A673 (cell line): ENCODE measurements around the gene SH2D2A.

Experiments used
- CTCF ChIP-seq: fragments of 300-800, 200-600 bp; sonication (generic); conservative IDR thresholded peaks from 2 replicates; pipeline ENCODE4 v1.5.1; 2017; ENCODE audit warnings: low read depth, mild to moderate bottlenecking, antibody characterized with exemption, low read length, moderate library complexity, mixed read lengths
- EZH2 ChIP-seq: fragments of 200-600 bp; sonication (generic); IDR thresholded peaks from 2 replicates; pipeline ENCODE4 v1.6.1; 2017; ENCODE audit warnings: borderline replicate concordance, low read depth, mild to moderate bottlenecking, mixed read lengths, antibody characterized with exemption, low read length; ENCODE audit not compliant: poor library complexity, severe bottlenecking

DNA sequence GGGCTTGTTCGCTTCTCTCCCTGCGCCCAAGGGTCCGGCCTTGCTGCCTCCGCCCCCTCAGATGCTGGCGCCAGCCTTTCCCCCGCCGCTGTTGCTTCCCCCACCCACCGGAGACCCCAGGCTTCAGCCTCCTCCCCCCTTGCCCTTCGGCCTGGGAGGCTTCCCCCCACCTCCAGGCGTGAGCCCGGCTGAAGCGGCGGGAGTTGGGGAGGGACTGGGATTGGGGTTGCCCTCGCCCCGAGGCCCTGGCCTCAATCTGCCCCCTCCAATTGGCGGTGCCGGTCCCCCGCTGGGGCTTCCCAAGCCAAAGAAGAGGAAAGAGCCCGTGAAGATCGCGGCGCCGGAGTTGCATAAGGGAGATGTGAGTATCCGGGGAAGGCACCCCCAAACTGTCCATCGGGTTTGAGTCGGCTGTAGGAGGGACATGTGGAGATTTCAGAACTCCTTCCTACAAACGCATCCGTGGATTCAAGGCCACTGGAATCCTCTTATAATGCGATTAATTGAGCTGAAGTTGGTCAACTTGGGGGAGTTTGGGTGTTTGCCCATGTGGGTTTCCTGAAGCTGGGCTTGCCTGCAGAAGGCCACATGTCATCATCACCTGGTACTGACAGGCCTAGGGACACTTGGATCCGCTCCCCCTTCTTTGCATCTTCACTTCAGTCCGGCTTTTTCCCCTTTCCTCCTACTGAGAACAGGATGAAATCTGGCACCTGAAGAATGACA lies 48.6 kb downstream of the SH2D2A start:
- TF ChIP-seq EZH2 = no peak
- no peak for TF ChIP-seq CTCF
